ENCODE results near the gene PPM1F.
"Not testable (repeated sequence)": the region's sequence is repeated elsewhere in the genome, so short reads cannot be mapped to it uniquely, and the experiment has no call there.

Gene PPM1F

DNA sequence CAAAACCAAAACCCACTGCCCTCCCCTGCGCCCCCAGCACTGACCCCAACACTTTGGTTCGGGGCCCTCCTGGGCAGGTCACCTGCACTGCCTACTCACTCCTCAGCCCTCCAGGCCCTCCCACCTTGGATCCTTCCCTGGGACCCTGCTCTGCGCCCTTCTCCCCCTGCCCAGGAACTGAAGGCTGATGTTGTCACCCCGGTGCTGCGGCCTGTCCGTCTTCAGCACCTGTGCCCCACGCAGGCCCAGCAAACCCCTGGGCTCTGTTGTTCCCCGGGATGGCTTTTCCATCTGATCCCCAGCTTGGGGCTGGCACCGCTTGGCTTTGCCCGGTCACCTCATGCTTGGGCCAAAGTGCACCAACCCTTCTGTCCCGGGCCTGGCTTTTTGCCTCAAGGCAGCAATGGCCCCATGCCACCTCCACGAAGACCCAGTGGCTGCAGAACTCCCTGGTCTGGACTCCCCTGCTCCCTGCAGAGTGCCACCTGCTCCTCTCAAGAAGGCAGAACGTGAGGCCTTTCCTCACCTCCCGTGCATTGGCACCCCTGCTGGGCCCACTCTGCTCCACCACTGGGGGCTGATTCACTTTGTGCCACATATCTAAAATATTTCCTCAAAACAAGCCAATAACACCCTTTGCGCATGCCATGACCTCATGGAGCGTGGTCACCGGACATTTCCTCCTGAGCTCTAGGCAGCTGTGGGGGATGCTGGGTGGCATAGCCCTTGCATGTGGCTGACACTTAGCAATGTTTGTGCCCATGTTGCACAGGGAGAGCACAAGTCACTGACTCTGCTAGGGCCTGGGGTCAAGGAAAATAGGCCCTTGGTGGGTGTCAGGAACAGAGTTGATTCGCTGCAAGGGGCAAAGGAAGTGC lies 8.8 kb downstream of the PPM1F start:
- CTCF ChIA-PET, result no interaction called here
- DNase-seq (ENCODE audit: extremely low spot score), result no peak
- TF ChIP-seq ZNF384 (IDR thresholded peaks at IDR 0.05) (no peak), L3MBTL2 (conservative IDR thresholded peaks at IDR 0.05) (no peak), SP1 (IDR thresholded peaks at IDR 0.05) (no peak), ARNT (IDR thresholded peaks at IDR 0.05) (no peak), TARDBP (IDR thresholded peaks at IDR 0.05) (no peak), FOXA1 (IDR thresholded peaks at IDR 0.05) (no peak), FOXK2 (IDR thresholded peaks at IDR 0.05) (no peak), LEF1 (IDR thresholded peaks at IDR 0.05; ENCODE audit: borderline replicate concordance) (no peak), ELF4 (IDR thresholded peaks at IDR 0.05) (no peak), HDGF (IDR thresholded peaks at IDR 0.05; ENCODE audit: borderline replicate concordance) (no peak), FOXM1 (IDR thresholded peaks at IDR 0.05; ENCODE audit: borderline replicate concordance) (no peak), BHLHE40 (IDR thresholded peaks at IDR 0.05; ENCODE audit: borderline replicate concordance) (no peak), SUZ12 (IDR thresholded peaks at IDR 0.05) (no peak), CTBP1 (IDR thresholded peaks at IDR 0.05; ENCODE audit: borderline replicate concordance) (no peak), NFRKB (IDR thresholded peaks at IDR 0.05) (no peak)
- TF ChIP-seq, protein P1, sequence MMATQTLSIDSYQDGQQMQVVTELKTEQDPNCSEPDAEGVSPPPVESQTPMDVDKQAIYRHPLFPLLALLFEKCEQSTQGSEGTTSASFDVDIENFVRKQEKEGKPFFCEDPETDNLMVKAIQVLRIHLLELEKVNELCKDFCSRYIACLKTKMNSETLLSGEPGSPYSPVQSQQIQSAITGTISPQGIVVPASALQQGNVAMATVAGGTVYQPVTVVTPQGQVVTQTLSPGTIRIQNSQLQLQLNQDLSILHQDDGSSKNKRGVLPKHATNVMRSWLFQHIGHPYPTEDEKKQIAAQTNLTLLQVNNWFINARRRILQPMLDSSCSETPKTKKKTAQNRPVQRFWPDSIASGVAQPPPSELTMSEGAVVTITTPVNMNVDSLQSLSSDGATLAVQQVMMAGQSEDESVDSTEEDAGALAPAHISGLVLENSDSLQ (IDR thresholded peaks at IDR 0.05), result no peak
- POLR2A ChIA-PET, result no interaction called here

DNA sequence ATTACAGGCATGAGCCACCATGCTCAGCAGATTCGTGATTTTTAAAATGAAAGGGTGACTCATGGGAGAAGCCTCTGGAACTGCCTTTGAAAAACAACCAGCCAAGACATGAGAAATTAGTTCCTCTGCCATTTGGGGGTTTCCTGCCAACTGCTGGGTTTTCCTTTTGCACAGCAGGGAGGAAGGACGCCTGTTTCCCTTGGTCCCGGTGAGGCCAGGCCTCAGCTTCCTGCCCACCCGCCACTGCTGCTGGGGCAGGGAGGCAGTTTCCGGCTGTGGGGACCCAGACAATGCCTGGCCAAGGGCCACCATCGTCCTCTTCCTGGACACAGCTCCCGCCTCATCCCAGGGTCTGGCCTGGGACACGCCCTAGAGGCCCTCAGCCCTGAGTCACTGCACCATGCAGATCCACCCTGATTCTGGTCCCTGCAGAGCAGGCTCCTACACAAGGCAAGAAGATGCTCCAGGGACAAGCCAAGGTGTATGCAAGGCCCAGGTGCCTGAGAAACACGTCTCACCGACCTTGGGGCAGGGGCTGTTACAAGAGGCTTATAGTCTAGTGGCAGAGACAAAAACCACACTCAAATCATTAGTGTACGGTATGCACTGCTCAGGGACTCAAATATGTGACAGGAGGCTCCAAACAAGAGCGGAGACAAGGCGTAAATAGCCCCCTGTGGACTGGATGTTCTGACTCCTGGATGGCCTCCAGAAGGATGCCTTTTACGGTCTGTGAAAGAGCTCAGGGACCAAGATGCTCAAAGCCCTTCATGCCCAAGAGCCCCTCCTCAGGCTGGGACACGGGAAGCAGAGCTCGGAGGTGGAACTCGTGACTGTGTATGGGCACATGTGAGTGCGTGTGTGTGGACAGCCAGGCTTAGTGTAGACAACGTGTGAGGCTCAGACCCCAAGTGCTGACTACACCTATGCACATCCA lies 10.0 kb downstream of the PPM1F start:
- POLR2A ChIA-PET, result no interaction called here
- DNase-seq (ENCODE audit: extremely low spot score), result no peak
- TF ChIP-seq HDGF (IDR thresholded peaks at IDR 0.05; ENCODE audit: borderline replicate concordance) (no peak), FOXM1 (IDR thresholded peaks at IDR 0.05; ENCODE audit: borderline replicate concordance) (no peak), LEF1 (IDR thresholded peaks at IDR 0.05; ENCODE audit: borderline replicate concordance) (no peak), L3MBTL2 (conservative IDR thresholded peaks at IDR 0.05) (no peak), FOXK2 (IDR thresholded peaks at IDR 0.05) (no peak), ARNT (IDR thresholded peaks at IDR 0.05) (no peak), SUZ12 (IDR thresholded peaks at IDR 0.05) (no peak), NFRKB (IDR thresholded peaks at IDR 0.05) (no peak), FOXA1 (IDR thresholded peaks at IDR 0.05) (no peak), CTBP1 (IDR thresholded peaks at IDR 0.05; ENCODE audit: borderline replicate concordance) (no peak), ZNF384 (IDR thresholded peaks at IDR 0.05) (no peak), SP1 (IDR thresholded peaks at IDR 0.05) (no peak)
- TF ChIP-seq, protein P1 (IDR thresholded peaks at IDR 0.05), result no peak
- CTCF ChIA-PET, result interaction anchor here (0.6 kb wide), 1 partner anchor 53 kb away, joined by 3 read pairs; no protein-coding TSS in a partner anchor

- POLR2A ChIA-PET, result no interaction called here
- CTCF ChIA-PET, result interaction anchor here (0.6 kb wide), 2 partner anchors 9 to 53 kb away, joined by 3 to 6 read pairs; no protein-coding TSS in a partner anchor
- TF ChIP-seq ZNF384 (IDR thresholded peaks at IDR 0.05), result no peak
- TF ChIP-seq SP1 (IDR thresholded peaks at IDR 0.05), result no peak
- no peak for TF ChIP-seq FOXA1 (IDR thresholded peaks at IDR 0.05)
- TF ChIP-seq TARDBP (IDR thresholded peaks at IDR 0.05), result no peak
- TF ChIP-seq CTBP1 (IDR thresholded peaks at IDR 0.05; ENCODE audit: borderline replicate concordance), result no peak
- no peak for TF ChIP-seq SUZ12 (IDR thresholded peaks at IDR 0.05)
- TF ChIP-seq, protein P1 (IDR thresholded peaks at IDR 0.05), result no peak
- no peak for TF ChIP-seq ELF4 (IDR thresholded peaks at IDR 0.05)
- no peak for TF ChIP-seq FOXK2 (IDR thresholded peaks at IDR 0.05)
- no peak for TF ChIP-seq ARNT (IDR thresholded peaks at IDR 0.05)
- TF ChIP-seq NFRKB (IDR thresholded peaks at IDR 0.05), result no peak
- no peak for TF ChIP-seq HDGF (IDR thresholded peaks at IDR 0.05; ENCODE audit: borderline replicate concordance)
- no peak for TF ChIP-seq BHLHE40 (IDR thresholded peaks at IDR 0.05; ENCODE audit: borderline replicate concordance)
- TF ChIP-seq FOXM1 (IDR thresholded peaks at IDR 0.05; ENCODE audit: borderline replicate concordance), result no peak
- no peak for TF ChIP-seq L3MBTL2 (conservative IDR thresholded peaks at IDR 0.05)
- DNase-seq (ENCODE audit: extremely low spot score), result no peak
Observed at GRCh38 chr22:21941921-21942320, 10.7 kb downstream of the PPM1F start.

- POLR2A ChIA-PET, result no interaction called here
- TF ChIP-seq SP1 (IDR thresholded peaks at IDR 0.05), result no peak
- TF ChIP-seq BHLHE40 (IDR thresholded peaks at IDR 0.05; ENCODE audit: borderline replicate concordance), result no peak
- TF ChIP-seq ELF4 (IDR thresholded peaks at IDR 0.05), result no peak
- TF ChIP-seq FOXK2 (IDR thresholded peaks at IDR 0.05), result no peak
- TF ChIP-seq, protein P1 (IDR thresholded peaks at IDR 0.05), result no peak
- TF ChIP-seq LEF1 (IDR thresholded peaks at IDR 0.05; ENCODE audit: borderline replicate concordance), result no peak
- CTCF ChIA-PET, result no interaction called here
- DNase-seq (ENCODE audit: extremely low spot score), result no peak
Observed at GRCh38 chr22:21940521-21940920, 12.1 kb downstream of the PPM1F start.

DNA sequence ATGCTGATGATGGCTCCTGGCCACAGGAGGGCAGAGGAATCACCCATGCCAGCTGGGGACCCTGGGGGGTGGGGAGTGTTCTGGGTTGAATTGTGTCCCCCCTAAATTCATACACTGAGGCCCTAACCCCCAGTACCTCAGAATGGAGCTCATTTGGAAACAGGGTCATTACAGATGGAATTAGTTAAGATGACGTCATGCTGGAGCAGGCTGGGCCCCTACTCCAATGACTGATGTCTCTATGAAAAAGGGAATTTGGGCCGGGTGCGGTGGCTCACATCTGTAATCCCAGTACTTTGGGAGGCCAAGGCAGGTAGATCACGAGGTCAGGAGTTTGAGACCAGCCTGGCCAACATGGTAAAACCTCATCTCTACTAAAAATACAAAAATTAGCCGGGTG lies 12.7 kb downstream of the PPM1F start:
- CTCF ChIA-PET; POLR2A ChIA-PET; DNase-seq (ENCODE audit: extremely low spot score): not testable (repeated sequence)
